CD4-positive, alpha-beta T cell treated with Interleukin-15 for 4 hours (primary cell): ENCODE results near the gene COMMD10.
"Not testable (repeated sequence)": the region's sequence is repeated elsewhere in the genome, so short reads cannot be mapped to it uniquely, and the experiment has no call there.

ENCODE experiments used
- DNase-seq: peaks from one replicate; pipeline ENCODE4 v3.0.0-alpha.2; 2020; ENCODE audit warnings: low spot score

Gene COMMD10

GRCh38 chr5:116097301-116097700 lies 12.5 kb downstream of the COMMD10 start:
- DNase-seq: no peak

GRCh38 chr5:116098998-116099397 lies 14.2 kb downstream of the COMMD10 start:
- DNase-seq: no peak

- DNase-seq: not testable (repeated sequence)
Measured at GRCh38 chr5:116104941-116105340, 20.1 kb downstream of the COMMD10 start.

- DNase-seq: no peak
Measured at GRCh38 chr5:116115163-116115562, 30.3 kb downstream of the COMMD10 start.

GRCh38 chr5:116130471-116130870 lies 45.6 kb downstream of the COMMD10 start:
- DNase-seq: no peak

GRCh38 chr5:116130976-116131375 lies 46.2 kb downstream of the COMMD10 start:
- no peak for DNase-seq

- no peak for DNase-seq
Measured at GRCh38 chr5:116133281-116133680, 48.5 kb downstream of the COMMD10 start.

GRCh38 chr5:116135344-116135743 lies 50.5 kb downstream of the COMMD10 start:
- peak; percentile 47 for DNase-seq

GRCh38 chr5:116137544-116138378 lies 52.9 kb downstream of the COMMD10 start:
- DNase-seq: peak; percentile 58

- DNase-seq: no peak
Measured at GRCh38 chr5:116142495-116142894, 57.7 kb downstream of the COMMD10 start.

GRCh38 chr5:116144103-116144502 lies 59.3 kb downstream of the COMMD10 start:
- no peak for DNase-seq

GRCh38 chr5:116144991-116145390 lies 60.2 kb downstream of the COMMD10 start:
- no peak for DNase-seq

GRCh38 chr5:116145416-116145815 lies 60.6 kb downstream of the COMMD10 start:
- DNase-seq: peak; percentile 4

GRCh38 chr5:116152169-116152568 lies 67.3 kb downstream of the COMMD10 start:
- no peak for DNase-seq

- DNase-seq: no peak
Measured at GRCh38 chr5:116153687-116154174, 68.9 kb downstream of the COMMD10 start.

- DNase-seq: no peak
Measured at GRCh38 chr5:116154252-116154651, 69.4 kb downstream of the COMMD10 start.

GRCh38 chr5:116154931-116155330 lies 70.1 kb downstream of the COMMD10 start:
- no peak for DNase-seq

GRCh38 chr5:116157902-116158301 lies 73.1 kb downstream of the COMMD10 start:
- no peak for DNase-seq

- no peak for DNase-seq
Measured at GRCh38 chr5:116159006-116159405, 74.2 kb downstream of the COMMD10 start.

- DNase-seq: no peak
Measured at GRCh38 chr5:116174111-116174510, 89.3 kb downstream of the COMMD10 start.

- DNase-seq: no peak
Measured at GRCh38 chr5:116176121-116176520, 91.3 kb downstream of the COMMD10 start.

- DNase-seq: no peak
Measured at GRCh38 chr5:116178925-116179324, 94.1 kb downstream of the COMMD10 start.

- no peak for DNase-seq
Measured at GRCh38 chr5:116209166-116209565, 124.3 kb downstream of the COMMD10 start.

- DNase-seq: no peak
Measured at GRCh38 chr5:116212225-116212624, 127.4 kb downstream of the COMMD10 start.
